RWPE1 (cell line): ENCODE results near the gene TMEM209.
A peak's percentile ranks its signal among the peaks of the same experiment; 100 is the strongest.
"Not testable (repeated sequence)": the region's sequence is repeated elsewhere in the genome, so short reads cannot be mapped to it uniquely, and the experiment has no call there.

Experiments used
- CTCF ChIA-PET: fragments of 350-600 bp; sonication (Branson Sonifier 250); formaldehyde crosslinking; extraction: SDS; loops from one replicate; lab custom pipeline; 2021; lab: Yijun Ruan, JAX
- POLR2A ChIA-PET: fragments of 400-600 bp; formaldehyde crosslinking; extraction: SDS; loops from one replicate; lab custom pipeline; 2020; ENCODE audit warnings: antibody characterized with exemption; ENCODE audit not compliant: low non-redundant PET; lab: Yijun Ruan, JAX
- DNase-seq: peaks from one replicate; pipeline ENCODE4 v3.0.0; 2012; ENCODE audit warnings: low spot score
- H3K27ac ChIP-seq: fragments of 450-650 bp; 2 replicates; pipeline ENCODE4 v1.5.1; 2017
- CTCF ChIP-seq: fragments of 450-650 bp; conservative IDR thresholded peaks from 2 replicates; pipeline ENCODE4 v1.5.1; 2017; ENCODE audit warnings: low read depth, mild to moderate bottlenecking

TMEM209 gene

DNA sequence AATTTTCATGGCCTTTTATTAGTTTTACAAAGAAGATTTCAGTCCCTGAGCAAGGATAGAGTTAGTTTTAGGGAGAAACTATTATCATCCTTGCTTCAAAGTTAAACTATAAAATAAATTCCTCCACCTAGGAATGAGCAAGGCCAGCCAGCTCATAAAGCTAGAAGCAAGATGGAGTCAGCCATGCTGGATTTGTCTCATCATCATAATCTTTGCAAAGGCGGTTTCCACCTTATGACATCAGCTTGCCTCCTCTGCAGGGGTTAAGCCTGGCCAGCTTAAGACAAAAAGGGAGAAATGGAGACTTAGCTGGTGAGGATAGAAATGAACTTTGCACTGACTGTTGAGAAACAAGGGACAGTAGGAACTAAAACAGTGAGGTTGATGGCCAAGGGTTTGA is 21.1 kb upstream of the TMEM209 start:
- POLR2A ChIA-PET: no interaction called here
- CTCF ChIA-PET: no interaction called here
- TF ChIP-seq CTCF: no peak
- no peak for DNase-seq
- no peak overlapping the region for H3K27ac ChIP-seq

DNA sequence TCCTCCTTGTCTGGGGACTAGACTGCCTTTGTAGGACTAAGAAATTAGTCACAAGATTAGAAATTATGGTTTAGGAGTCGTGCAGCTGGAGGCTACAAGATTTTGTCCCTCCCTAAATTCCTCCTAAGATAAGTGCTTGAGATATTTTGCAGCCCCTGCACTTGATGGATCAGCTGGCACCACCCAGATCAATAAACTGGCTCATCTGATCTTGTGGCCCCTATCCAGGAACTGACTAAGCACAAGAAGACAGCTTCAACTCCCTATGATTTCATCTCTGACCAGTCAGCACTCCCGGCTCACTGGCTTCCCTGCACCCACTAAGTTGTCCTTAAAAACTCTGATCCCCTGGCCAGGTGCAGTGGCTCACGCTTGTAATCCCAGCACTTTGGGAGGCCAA is 19.7 kb upstream of the TMEM209 start:
- POLR2A ChIA-PET, CTCF ChIA-PET, DNase-seq: not testable (repeated sequence)
- peak overlapping the region; percentile 21; the same call in 1 of the 2 replicates for H3K27ac ChIP-seq

DNA sequence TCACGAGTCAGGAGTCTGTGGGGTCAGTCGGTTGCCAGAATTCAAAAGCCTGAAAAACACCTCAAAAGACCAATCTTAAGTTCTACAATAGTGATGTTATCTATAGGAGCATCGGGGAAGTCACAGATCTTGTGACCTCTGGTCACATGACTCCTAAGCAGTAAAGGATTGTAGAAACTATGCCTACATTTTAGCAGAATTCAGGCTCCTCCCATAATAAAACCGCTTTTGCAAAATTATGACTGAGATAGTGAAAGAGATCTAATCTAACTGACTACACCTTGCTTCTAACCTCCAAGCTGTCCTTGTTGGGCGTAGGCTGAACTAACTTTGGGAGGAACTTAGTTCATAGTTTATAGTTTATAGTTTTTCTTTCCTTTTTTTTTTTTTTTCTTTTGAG is 19.0 kb upstream of the TMEM209 start:
- POLR2A ChIA-PET: no interaction called here
- CTCF ChIA-PET: no interaction called here

GRCh38 chr7:130223646-130224045 is 18.4 kb upstream of the TMEM209 start:
- CTCF ChIA-PET: no interaction called here
- TF ChIP-seq CTCF: no peak
- POLR2A ChIA-PET: no interaction called here
- no peak overlapping the region for H3K27ac ChIP-seq
- no peak for DNase-seq

More for the DNA sequence above, 19.0 kb upstream of the TMEM209 start:
- DNase-seq: no peak
- no peak overlapping the region for H3K27ac ChIP-seq
- TF ChIP-seq CTCF: no peak

GRCh38 chr7:130221746-130222145 is 16.5 kb upstream of the TMEM209 start:
- ChIA-PET CTCF (no interaction called here), POLR2A (no interaction called here)
- no peak for TF ChIP-seq CTCF
- no peak for DNase-seq
- H3K27ac ChIP-seq: no peak overlapping the region

- CTCF ChIA-PET: interaction anchor here (0.7 kb wide), 1 partner anchor 226 kb away, joined by 3 read pairs; no protein-coding TSS in a partner anchor
- POLR2A ChIA-PET: no interaction called here
- no peak overlapping the region for H3K27ac ChIP-seq
- no peak for DNase-seq
- no peak for TF ChIP-seq CTCF
Observed at GRCh38 chr7:130219871-130220270, 14.7 kb upstream of the TMEM209 start.

GRCh38 chr7:130218806-130219620 is 13.8 kb upstream of the TMEM209 start:
- ChIA-PET CTCF (interaction anchor here (0.7 kb wide), 1 partner anchor 227 kb away, joined by 3 read pairs; no protein-coding TSS in a partner anchor), POLR2A (interaction anchor here (0.7 kb wide), 1 partner anchor 12 kb away, joined by 4 read pairs; no protein-coding TSS in a partner anchor)
- DNase-seq: no peak
- no peak for TF ChIP-seq CTCF
- H3K27ac ChIP-seq: no peak overlapping the region
